ENCODE results near the gene DUSP2.
A peak's percentile ranks its signal among the peaks of the same experiment; 100 is the strongest.

Gene DUSP2

GRCh38 chr2:96129528-96130120 is 15.6 kb downstream of the DUSP2 start:
- no peak for DNase-seq

- no peak for DNase-seq
Observed at GRCh38 chr2:96128456-96128855, 16.8 kb downstream of the DUSP2 start.

GRCh38 chr2:96124406-96125265 is 20.6 kb downstream of the DUSP2 start:
- no peak for DNase-seq

- DNase-seq = no peak
Observed at GRCh38 chr2:96123936-96124335, 21.3 kb downstream of the DUSP2 start.

GRCh38 chr2:96123290-96123689 is 21.9 kb downstream of the DUSP2 start:
- no peak for DNase-seq

GRCh38 chr2:96122391-96122790 is 22.8 kb downstream of the DUSP2 start:
- no peak for DNase-seq

GRCh38 chr2:96121414-96121813 is 23.8 kb downstream of the DUSP2 start:
- no peak for DNase-seq

GRCh38 chr2:96120991-96121390 is 24.2 kb downstream of the DUSP2 start:
- DNase-seq = no peak

GRCh38 chr2:96120091-96120720 is 25.0 kb downstream of the DUSP2 start:
- DNase-seq = no peak

GRCh38 chr2:96119389-96119751 is 25.9 kb downstream of the DUSP2 start:
- DNase-seq = no peak

- no peak for DNase-seq
Observed at GRCh38 chr2:96118698-96119388, 26.4 kb downstream of the DUSP2 start.

GRCh38 chr2:96117701-96118588 is 27.3 kb downstream of the DUSP2 start:
- DNase-seq = peak; percentile 72

GRCh38 chr2:96116879-96117533 is 28.2 kb downstream of the DUSP2 start:
- peak; percentile 83 for DNase-seq

- peak; percentile 91 for DNase-seq
Observed at GRCh38 chr2:96116424-96116878, 28.8 kb downstream of the DUSP2 start, which contains the start of gene ADRA2B. Gene ADRA2B, minus strand, starts transcription at chr2:96116571. Its CDS starts 422 bp downstream, at chr2:96116149.

- no peak for DNase-seq
Observed at GRCh38 chr2:96115631-96116423, 29.4 kb downstream of the DUSP2 start.

- DNase-seq = no peak
Observed at GRCh38 chr2:96114903-96115581, 30.2 kb downstream of the DUSP2 start.

- no peak for DNase-seq
Observed at GRCh38 chr2:96114546-96114902, 30.7 kb downstream of the DUSP2 start.

GRCh38 chr2:96113951-96114350 is 31.3 kb downstream of the DUSP2 start:
- no peak for DNase-seq

GRCh38 chr2:96113367-96113677 is 31.9 kb downstream of the DUSP2 start:
- DNase-seq = no peak

All from DMS53 (cell line).